IPS-20b (cell line): Measurements from ENCODE around the gene BTN2A1.
A peak's percentile ranks its signal among the peaks of the same experiment; 100 is the strongest.
"Not testable (repeated sequence)": the region's sequence is repeated elsewhere in the genome, so short reads cannot be mapped to it uniquely, and the experiment has no call there.

Experiments
- H3K27ac ChIP-seq: one replicate; pipeline ENCODE4 v1.5.1; 2013; ENCODE audit warnings: low read length
- H3K27me3 ChIP-seq: 2 replicates; pipeline ENCODE4 v1.6.1; 2013; ENCODE audit warnings: mild to moderate bottlenecking, low read length, inconsistent platforms; ENCODE audit not compliant: insufficient read depth
- H3K36me3 ChIP-seq: 2 replicates; pipeline ENCODE4 v1.6.1; 2013; ENCODE audit warnings: low read depth, mild to moderate bottlenecking, inconsistent platforms, low read length, moderate library complexity; ENCODE audit not compliant: insufficient read depth
- H3K4me1 ChIP-seq: 2 replicates; pipeline ENCODE4 v1.6.1; 2013; ENCODE audit warnings: mild to moderate bottlenecking, control low read depth, inconsistent platforms, low read length, moderate library complexity; ENCODE audit not compliant: insufficient read depth
- H3K4me3 ChIP-seq: 2 replicates; pipeline ENCODE4 v1.5.1; 2013; ENCODE audit warnings: mild to moderate bottlenecking, low read length, inconsistent platforms
- H3K9ac ChIP-seq: 2 replicates; pipeline ENCODE4 v1.6.1; 2013; ENCODE audit warnings: low read depth, mild to moderate bottlenecking, inconsistent platforms, low read length, moderate library complexity
- H3K9me3 ChIP-seq: 2 replicates; pipeline ENCODE4 v1.6.1; 2013; ENCODE audit warnings: mild to moderate bottlenecking, low read depth, low read length, inconsistent platforms; ENCODE audit not compliant: insufficient read depth

The BTN2A1 gene

GRCh38 chr6:26420688-26421171 lies 37.0 kb upstream of the BTN2A1 start:
- Histone ChIP-seq H3K4me3 (peak overlapping the region; percentile 86; the same call in 1 of the 2 replicates), H3K9ac (peak overlapping the region; percentile 86; the same call in 1 of the 2 replicates), H3K36me3 (no peaks in the 10 kb centered on the region), H3K9me3 (no peaks in the 10 kb centered on the region), H3K27me3 (no peaks in the 10 kb centered on the region), H3K27ac (no peak overlapping the region), H3K4me1 (no peaks in the 10 kb centered on the region)

GRCh38 chr6:26421259-26422144 lies 36.3 kb upstream of the BTN2A1 start:
- Histone ChIP-seq H3K27ac (no peak overlapping the region), H3K4me1 (no peaks in the 10 kb centered on the region), H3K36me3 (no peaks in the 10 kb centered on the region), H3K9me3 (no peaks in the 10 kb centered on the region), H3K27me3 (no peaks in the 10 kb centered on the region), H3K4me3 (peak overlapping the region; percentile 86), H3K9ac (peak overlapping the region; percentile 86)

- H3K9me3 ChIP-seq = no peaks in the 10 kb centered on the region
- no peaks in the 10 kb centered on the region for H3K27me3 ChIP-seq
- H3K27ac ChIP-seq = no peak overlapping the region
- H3K4me3 ChIP-seq = peak overlapping the region; percentile 86
- peaks cover 6% of the 10 kb centered on the region; the same call in 1 of the 2 replicates for H3K36me3 ChIP-seq
- H3K4me1 ChIP-seq = no peaks in the 10 kb centered on the region
- H3K9ac ChIP-seq = no peak overlapping the region
Observed at GRCh38 chr6:26422329-26422728, 35.4 kb upstream of the BTN2A1 start.

GRCh38 chr6:26426691-26427450 lies 30.9 kb upstream of the BTN2A1 start:
- no peaks in the 10 kb centered on the region for H3K4me1 ChIP-seq
- no peaks in the 10 kb centered on the region for H3K27me3 ChIP-seq
- no peak overlapping the region for H3K9ac ChIP-seq
- peaks cover 27% of the 10 kb centered on the region for H3K36me3 ChIP-seq
- H3K9me3 ChIP-seq = no peaks in the 10 kb centered on the region
- H3K27ac ChIP-seq = no peak overlapping the region
- H3K4me3 ChIP-seq = no peak overlapping the region

GRCh38 chr6:26427451-26427809 lies 30.3 kb upstream of the BTN2A1 start:
- H3K9ac ChIP-seq = no peak overlapping the region
- H3K36me3 ChIP-seq = peaks cover 32% of the 10 kb centered on the region
- no peaks in the 10 kb centered on the region for H3K27me3 ChIP-seq
- no peak overlapping the region for H3K4me3 ChIP-seq
- H3K27ac ChIP-seq = no peak overlapping the region
- no peaks in the 10 kb centered on the region for H3K4me1 ChIP-seq
- no peaks in the 10 kb centered on the region for H3K9me3 ChIP-seq

GRCh38 chr6:26428206-26428605 lies 29.5 kb upstream of the BTN2A1 start:
- no peaks in the 10 kb centered on the region for H3K9me3 ChIP-seq
- H3K4me3 ChIP-seq = no peak overlapping the region
- no peaks in the 10 kb centered on the region for H3K4me1 ChIP-seq
- H3K27me3 ChIP-seq = no peaks in the 10 kb centered on the region
- no peak overlapping the region for H3K9ac ChIP-seq
- H3K36me3 ChIP-seq = peaks cover 34% of the 10 kb centered on the region
- no peak overlapping the region for H3K27ac ChIP-seq

GRCh38 chr6:26430787-26431186 lies 27.0 kb upstream of the BTN2A1 start:
- H3K4me3 ChIP-seq = no peak overlapping the region
- H3K9me3 ChIP-seq = peaks cover 9% of the 10 kb centered on the region
- no peak overlapping the region for H3K27ac ChIP-seq
- peaks cover 34% of the 10 kb centered on the region for H3K36me3 ChIP-seq
- H3K9ac ChIP-seq = no peak overlapping the region
- H3K27me3 ChIP-seq = no peaks in the 10 kb centered on the region
- H3K4me1 ChIP-seq = no peaks in the 10 kb centered on the region

GRCh38 chr6:26431258-26432172 lies 26.2 kb upstream of the BTN2A1 start:
- peaks cover 34% of the 10 kb centered on the region for H3K36me3 ChIP-seq
- no peaks in the 10 kb centered on the region for H3K27me3 ChIP-seq
- no peak overlapping the region for H3K4me3 ChIP-seq
- H3K9ac ChIP-seq = no peak overlapping the region
- H3K27ac ChIP-seq = no peak overlapping the region
- H3K4me1 ChIP-seq = no peaks in the 10 kb centered on the region
- peaks cover 9% of the 10 kb centered on the region for H3K9me3 ChIP-seq

- no peak overlapping the region for H3K27ac ChIP-seq
- peaks cover 9% of the 10 kb centered on the region for H3K9me3 ChIP-seq
Observed at GRCh38 chr6:26432627-26433201, 25.0 kb upstream of the BTN2A1 start.

GRCh38 chr6:26433680-26434079 lies 24.1 kb upstream of the BTN2A1 start:
- H3K9me3 ChIP-seq, H3K27ac ChIP-seq, H3K27me3 ChIP-seq, H3K4me1 ChIP-seq, H3K9ac ChIP-seq, H3K4me3 ChIP-seq: not testable (repeated sequence)
- H3K36me3 ChIP-seq = peaks cover 21% of the 10 kb centered on the region

More at GRCh38 chr6:26432627-26433201, 25.0 kb upstream of the BTN2A1 start:
- Histone ChIP-seq H3K4me1 (no peaks in the 10 kb centered on the region), H3K36me3 (peaks cover 26% of the 10 kb centered on the region), H3K9ac (no peak overlapping the region), H3K4me3 (no peak overlapping the region), H3K27me3 (no peaks in the 10 kb centered on the region)

GRCh38 chr6:26436018-26436417 lies 21.7 kb upstream of the BTN2A1 start:
- H3K4me1 ChIP-seq = no peaks in the 10 kb centered on the region
- H3K27ac ChIP-seq = no peak overlapping the region
- H3K36me3 ChIP-seq = peaks cover 16% of the 10 kb centered on the region
- no peak overlapping the region for H3K4me3 ChIP-seq
- H3K9me3 ChIP-seq = peaks cover 9% of the 10 kb centered on the region
- H3K27me3 ChIP-seq = no peaks in the 10 kb centered on the region
- H3K9ac ChIP-seq = no peak overlapping the region
